Measurements from ENCODE around the gene TAX1BP1.

The TAX1BP1 gene

GRCh38 chr7:27753863-27754262 lies 13.9 kb downstream of the TAX1BP1 start:
- Histone ChIP-seq H3K27me3 (no peaks in the 10 kb centered on the region), H3K36me3 (peaks cover 43 to 64% (median 52%) of the 10 kb centered on the region in 3 donors), H3K9me3 (no peaks in the 10 kb centered on the region), H3K4me1 (no peaks in the 10 kb centered on the region), H3K4me3 (no peak overlapping the region), H3K27ac (no peak overlapping the region)
- intact Hi-C loops (cut with DNase I; ENCODE audit: low total_unique reads), result no loop called here
- TF ChIP-seq CTCF (IDR thresholded peaks at IDR 0.05), result no peak
- no peak for DNase-seq

- intact Hi-C loops (cut with DNase I; ENCODE audit: low total_unique reads), result no loop called here
- Histone ChIP-seq H3K36me3 (peaks cover 21 to 49% (median 28%) of the 10 kb centered on the region in 3 donors), H3K27me3 (no peaks in the 10 kb centered on the region), H3K4me1 (no peaks in the 10 kb centered on the region), H3K27ac (no peak overlapping the region), H3K9me3 (no peaks in the 10 kb centered on the region), H3K4me3 (no peak overlapping the region)
- no peak for TF ChIP-seq CTCF (IDR thresholded peaks at IDR 0.05)
- no peak for DNase-seq
Observed at GRCh38 chr7:27756298-27756697, 16.3 kb downstream of the TAX1BP1 start.

- H3K9me3 ChIP-seq, result no peaks in the 10 kb centered on the region
- no peaks in the 10 kb centered on the region for H3K27me3 ChIP-seq
- no peak overlapping the region for H3K27ac ChIP-seq
- intact Hi-C loops (cut with DNase I; ENCODE audit: low total_unique reads), result no loop called here
- peaks cover 20 to 48% (median 27%) of the 10 kb centered on the region in 3 donors for H3K36me3 ChIP-seq
- no peak for DNase-seq
- peaks cover 0 to 4% (median 0%) of the 10 kb centered on the region in 4 donors for H3K4me1 ChIP-seq
- H3K4me3 ChIP-seq, result no peak overlapping the region
- no peak for TF ChIP-seq CTCF (IDR thresholded peaks at IDR 0.05)
Observed at GRCh38 chr7:27759491-27759890, 19.5 kb downstream of the TAX1BP1 start.

GRCh38 chr7:27762062-27762461 lies 22.1 kb downstream of the TAX1BP1 start:
- Histone ChIP-seq H3K9me3 (no peaks in the 10 kb centered on the region), H3K4me3 (no peak overlapping the region), H3K4me1 (peaks cover 0 to 4% (median 0%) of the 10 kb centered on the region in 4 donors), H3K36me3 (peaks cover 13 to 37% (median 20%) of the 10 kb centered on the region in 3 donors), H3K27me3 (no peaks in the 10 kb centered on the region), H3K27ac (no peak overlapping the region)
- intact Hi-C loops (cut with DNase I; ENCODE audit: low total_unique reads), result no loop called here
- no peak for TF ChIP-seq CTCF (IDR thresholded peaks at IDR 0.05)
- no peak for DNase-seq

GRCh38 chr7:27763983-27764508 lies 24.1 kb downstream of the TAX1BP1 start:
- TF ChIP-seq CTCF (IDR thresholded peaks at IDR 0.05), result no peak
- intact Hi-C loops (cut with DNase I; ENCODE audit: low total_unique reads), result no loop called here
- no peak for DNase-seq

GRCh38 chr7:27765841-27766240 lies 25.9 kb downstream of the TAX1BP1 start:
- peaks cover 8 to 25% (median 11%) of the 10 kb centered on the region in 3 donors for H3K36me3 ChIP-seq
- no peak for DNase-seq
- intact Hi-C loops (cut with DNase I; ENCODE audit: low total_unique reads), result no loop called here

More at GRCh38 chr7:27763983-27764508, 24.1 kb downstream of the TAX1BP1 start:
- Histone ChIP-seq H3K27ac (no peak overlapping the region), H3K27me3 (no peaks in the 10 kb centered on the region), H3K4me3 (no peak overlapping the region), H3K4me1 (peaks cover 0 to 4% (median 0%) of the 10 kb centered on the region in 4 donors), H3K9me3 (no peaks in the 10 kb centered on the region), H3K36me3 (peaks cover 6 to 25% (median 8%) of the 10 kb centered on the region in 3 donors)

More at GRCh38 chr7:27765841-27766240, 25.9 kb downstream of the TAX1BP1 start:
- H3K27ac ChIP-seq, result no peak overlapping the region
- no peak overlapping the region for H3K4me3 ChIP-seq
- H3K27me3 ChIP-seq, result no peaks in the 10 kb centered on the region
- no peaks in the 10 kb centered on the region for H3K9me3 ChIP-seq
- no peak for TF ChIP-seq CTCF (IDR thresholded peaks at IDR 0.05)
- H3K4me1 ChIP-seq, result peaks cover 0 to 9% (median 0%) of the 10 kb centered on the region in 4 donors
